HepG2 (cell line): Measurements from ENCODE around the gene OR2AG1. TPM values are rescaled to one million over a fixed set of nuclear protein-coding genes. Genes with fewer than 3 reads are reported as not detected.

Experiments
- ATAC-seq: fragments of 200-7000 bp; cut with Tn5 transposase; 3 replicates; pipeline ENCODE4 v1.9.1; 2020; ENCODE audit warnings: mild to moderate bottlenecking, moderate library complexity
- BruUV-seq: library from RNA; stranded (reverse); fragments of 400-500 nt; replicated peaks from 2 replicates; lab custom pipeline; 2021; lab: Mats Ljungman, UMichigan
- CTCF ChIA-PET: fragments of 300-600 bp; formaldehyde crosslinking; extraction: SDS; loops from one replicate; lab custom pipeline; 2021; ENCODE audit warnings: low total read pairs, inconsistent platforms, low intra/inter-chr PET ratio; lab: Yijun Ruan, JAX
- POLR2A ChIA-PET: fragments of 350-600 bp; sonication (Branson Sonifier 250); formaldehyde crosslinking; loops from one replicate; lab custom pipeline; 2020; ENCODE audit warnings: antibody characterized with exemption, inconsistent platforms; lab: Yijun Ruan, JAX
- DNase-seq: peaks from one replicate; pipeline ENCODE4 v3.0.0-alpha.2; 2015; ENCODE audit warnings: low spot score
- FAIRE-seq: peaks from 3 replicates; lab custom pipeline; 2011; peaks lifted over from hg19 to GRCh38; lab: Jason Lieb, UNC
- H2AFZ ChIP-seq: one replicate; pipeline ENCODE4 v1.6.1; 2011; ENCODE audit warnings: low read length, inconsistent platforms
- H3K27ac ChIP-seq: fragments of 300-600 bp; 3 replicates; pipeline ENCODE4 v1.8.0; 2011; ENCODE audit warnings: mixed run types, mild to moderate bottlenecking, mixed read lengths, low read length, inconsistent platforms; ENCODE audit not compliant: insufficient read depth; ENCODE audit errors: extremely low read length
- H3K27me3 ChIP-seq, 2 experiments: fragments of 200-600 bp in 1 of 2; 2 replicates in 1 of 2; 3 replicates in 1 of 2; pipeline versions ENCODE4 v1.6.0 to v1.8.0; 2011; ENCODE audit warnings: low read length in 2 of 2, mild to moderate bottlenecking in 2 of 2, moderate library complexity in 2 of 2, inconsistent platforms in 1 of 2; ENCODE audit not compliant: insufficient read depth in 2 of 2, control insufficient read depth in 1 of 2
- H3K36me3 ChIP-seq, 2 experiments: fragments of 200-600 bp in 1 of 2; replicated peaks in 1 of 2; 2 replicates in 1 of 2; 3 replicates in 1 of 2; pipeline versions ENCODE4 v1.5.1 to v1.8.0; 2011; ENCODE audit warnings: low read length in 2 of 2, inconsistent platforms in 1 of 2; ENCODE audit not compliant: insufficient read depth in 2 of 2, control insufficient read depth in 1 of 2
- H3K4me1 ChIP-seq: 2 replicates; pipeline ENCODE4 v1.5.1; 2012; ENCODE audit warnings: low read length, inconsistent platforms; ENCODE audit not compliant: insufficient read depth
- H3K4me2 ChIP-seq: 2 replicates; pipeline ENCODE4 v1.6.0; 2011; ENCODE audit warnings: low read depth, low read length, inconsistent platforms
- H3K4me3 ChIP-seq, 3 experiments: fragments of 200-600 bp in 1 of 3; sonication (generic), shearing (Covaris generic) in 1 of 3; replicated peaks in 1 of 3; 2 replicates each; pipeline ENCODE4 v1.5.1; 2011 to 2016; ENCODE audit warnings: low read length in 3 of 3, inconsistent platforms in 2 of 3, low read depth in 2 of 3, mild to moderate bottlenecking in 2 of 3, control low read depth in 1 of 3, mixed read lengths in 1 of 3; ENCODE audit not compliant: insufficient read depth in 1 of 3
- H3K79me2 ChIP-seq: one replicate; pipeline ENCODE4 v1.6.1; 2011; ENCODE audit warnings: low read length, inconsistent platforms; ENCODE audit not compliant: insufficient read depth
- H3K9ac ChIP-seq: 2 replicates; pipeline ENCODE4 v1.6.0; 2011; ENCODE audit warnings: mild to moderate bottlenecking, low read depth, low read length, inconsistent platforms; ENCODE audit not compliant: insufficient read depth
- H3K9me3 ChIP-seq: 2 replicates; pipeline ENCODE4 v1.5.1; 2012; ENCODE audit warnings: mild to moderate bottlenecking, low read length
- H4K20me1 ChIP-seq: 2 replicates; pipeline ENCODE4 v1.6.0; 2011; ENCODE audit warnings: inconsistent platforms, mild to moderate bottlenecking, low read length, moderate library complexity; ENCODE audit not compliant: insufficient read depth
- GABPA ChIP-seq, 2 experiments: IDR thresholded peaks; 2 replicates each; pipeline ENCODE4 v1.6.1; 2011 to 2016; ENCODE audit warnings: low read depth in 2 of 2, low read length in 1 of 2, missing biosample characterization in 1 of 2, missing genetic modification characterization in 1 of 2
- NR2F6 ChIP-seq, 2 experiments: IDR thresholded peaks; 2 replicates each; pipeline ENCODE4 v1.6.1; 2016; ENCODE audit warnings: antibody characterized with exemption in 1 of 2, mild to moderate bottlenecking in 1 of 2
- RBM22 ChIP-seq: fragments of 200-400 bp; formaldehyde crosslinking; optimal IDR thresholded peaks from 2 replicates; pipeline ENCODE3; 2017; ENCODE audit warnings: mild to moderate bottlenecking, low read length, moderate library complexity
- RFX5 ChIP-seq: IDR thresholded peaks from 2 replicates; pipeline ENCODE4 v1.6.1; 2011; ENCODE audit warnings: low read depth, low read length, improper control_type of control experiment
- SMC3 ChIP-seq: IDR thresholded peaks from 2 replicates; pipeline ENCODE4 v1.6.1; 2011; ENCODE audit warnings: low read length, improper control_type of control experiment
- ZNF24 ChIP-seq: fragments of 450-650 bp; IDR thresholded peaks from 2 replicates; pipeline ENCODE4 v1.6.1; 2017; ENCODE audit warnings: antibody characterized with exemption, mild to moderate bottlenecking
- WGBS: methylation state at CpG from one replicate; pipeline ENCODE4 v1.1.6; 2017; ENCODE audit warnings: low lambda C conversion rate; 5-methylcytosine and 5-hydroxymethylcytosine counted together
- in situ Hi-C: cut with HindIII; loops from 2 replicates; pipeline ENCODE4 v1.10.0; 2017; ENCODE audit warnings: low pct_unique_long_range_greater_than_20kb; ENCODE audit not compliant: extremely low pct_ligation_motif_present
- intact Hi-C: fragments of 100-400 bp; cut with micrococcal nuclease; formaldehyde crosslinking; loops from one replicate; pipeline ENCODE4 v1.10.0; 2022; ENCODE audit not compliant: unreplicated experiment
- polyA plus RNA-seq, 8 experiments: library from polyadenylated mRNA; depleted of rRNA in 3 of 8; stranded (reverse) in 7 of 8; unstranded in 1 of 8; fragments of >200 nt; fragmentation: Illumina TruSeq in 4 of 8; extraction: Trizol in 4 of 8; gene quantifications; 2 replicates each; pipeline versions ENCODE4 v1.2.1 to v1.2.3, GENCODE V29; 2011 to 2016; ENCODE audit warnings: low read depth in 4 of 8, missing spikeins in 1 of 8, mixed read lengths in 1 of 8; ENCODE audit not compliant: insufficient read depth in 1 of 8
- total RNA-seq, 5 experiments: library from RNA; depleted of rRNA; stranded (reverse); fragments of >200 nt; fragmentation: Illumina TruSeq; extraction: Trizol; gene quantifications; 2 replicates each; pipeline ENCODE4 v1.2.3, GENCODE V29; 2016; ENCODE audit warnings: low read depth in 1 of 5
- TF ChIP-seq, protein P1 (sequence below): sonication (generic); formaldehyde crosslinking; conservative IDR thresholded peaks from 2 replicates; pipeline ENCODE4 v1.5.0; 2020; ENCODE audit warnings: missing genetic modification reagents
- TF ChIP-seq, protein P2 (sequence below), 2 experiments: IDR thresholded peaks; 2 replicates each; pipeline ENCODE4 v1.6.1; 2011 to 2012; ENCODE audit warnings: low read length in 2 of 2, borderline replicate concordance in 1 of 2, low read depth in 1 of 2, mild to moderate bottlenecking in 1 of 2, moderate library complexity in 1 of 2

Gene OR2AG1
- total and polyA plus RNA-seq, 2 of the 13 experiments (the other 11 are each of a cell fraction or from before 2014, with no cell fraction given), result not detected

DNA sequence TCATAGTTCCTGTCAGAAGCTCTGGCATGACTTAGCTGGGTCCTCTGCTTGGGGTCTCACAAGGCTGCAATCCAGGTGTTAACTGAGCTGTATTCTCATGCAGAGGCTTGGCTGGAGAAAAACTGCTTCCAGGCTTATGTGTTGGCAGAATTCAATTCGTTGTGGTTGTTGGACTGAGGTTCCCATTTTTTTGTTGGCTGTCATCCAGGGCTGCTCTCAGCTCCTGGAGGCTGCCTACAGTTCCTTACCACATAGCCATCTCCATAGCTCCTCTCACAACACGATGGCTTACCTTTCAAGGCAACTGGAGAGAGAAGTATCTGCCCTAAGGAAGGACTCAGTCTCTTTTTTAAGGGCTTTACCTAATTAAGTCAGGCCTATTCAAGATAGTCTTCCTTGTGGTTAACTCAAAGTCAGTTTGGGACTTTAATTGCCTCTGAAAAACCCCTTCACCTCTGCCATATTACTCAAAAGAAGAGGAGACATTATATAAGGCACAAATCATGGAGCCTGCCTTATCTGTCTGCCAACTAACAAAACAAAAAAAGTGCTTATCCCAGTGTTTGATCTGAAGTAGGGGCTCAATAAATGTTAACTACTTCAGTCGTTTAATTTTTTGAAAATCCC, 46.2 kb upstream of the OR2AG1 start:
- no peaks in the 10 kb centered on the region for H3K9me3 ChIP-seq
- ChIA-PET POLR2A (no interaction called here), CTCF (no interaction called here)
- in situ Hi-C loops, result no loop called here
- H3K4me1 ChIP-seq, result no peaks in the 10 kb centered on the region
- no TSS peak for BruUV-seq
- H2AFZ ChIP-seq, result no peak overlapping the region
- H3K27me3 ChIP-seq, result no peaks in the 10 kb centered on the region
- no peak overlapping the region for H3K9ac ChIP-seq
- H3K4me3 ChIP-seq, result no peak overlapping the region
- H3K79me2 ChIP-seq, result no peaks in the 10 kb centered on the region
- FAIRE-seq, result no peak
- TF ChIP-seq, protein P1, sequence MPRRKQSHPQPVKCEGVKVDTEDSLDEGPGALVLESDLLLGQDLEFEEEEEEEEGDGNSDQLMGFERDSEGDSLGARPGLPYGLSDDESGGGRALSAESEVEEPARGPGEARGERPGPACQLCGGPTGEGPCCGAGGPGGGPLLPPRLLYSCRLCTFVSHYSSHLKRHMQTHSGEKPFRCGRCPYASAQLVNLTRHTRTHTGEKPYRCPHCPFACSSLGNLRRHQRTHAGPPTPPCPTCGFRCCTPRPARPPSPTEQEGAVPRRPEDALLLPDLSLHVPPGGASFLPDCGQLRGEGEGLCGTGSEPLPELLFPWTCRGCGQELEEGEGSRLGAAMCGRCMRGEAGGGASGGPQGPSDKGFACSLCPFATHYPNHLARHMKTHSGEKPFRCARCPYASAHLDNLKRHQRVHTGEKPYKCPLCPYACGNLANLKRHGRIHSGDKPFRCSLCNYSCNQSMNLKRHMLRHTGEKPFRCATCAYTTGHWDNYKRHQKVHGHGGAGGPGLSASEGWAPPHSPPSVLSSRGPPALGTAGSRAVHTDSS (CRISPR knock-in tag), result no peak
- TF ChIP-seq, protein P2, sequence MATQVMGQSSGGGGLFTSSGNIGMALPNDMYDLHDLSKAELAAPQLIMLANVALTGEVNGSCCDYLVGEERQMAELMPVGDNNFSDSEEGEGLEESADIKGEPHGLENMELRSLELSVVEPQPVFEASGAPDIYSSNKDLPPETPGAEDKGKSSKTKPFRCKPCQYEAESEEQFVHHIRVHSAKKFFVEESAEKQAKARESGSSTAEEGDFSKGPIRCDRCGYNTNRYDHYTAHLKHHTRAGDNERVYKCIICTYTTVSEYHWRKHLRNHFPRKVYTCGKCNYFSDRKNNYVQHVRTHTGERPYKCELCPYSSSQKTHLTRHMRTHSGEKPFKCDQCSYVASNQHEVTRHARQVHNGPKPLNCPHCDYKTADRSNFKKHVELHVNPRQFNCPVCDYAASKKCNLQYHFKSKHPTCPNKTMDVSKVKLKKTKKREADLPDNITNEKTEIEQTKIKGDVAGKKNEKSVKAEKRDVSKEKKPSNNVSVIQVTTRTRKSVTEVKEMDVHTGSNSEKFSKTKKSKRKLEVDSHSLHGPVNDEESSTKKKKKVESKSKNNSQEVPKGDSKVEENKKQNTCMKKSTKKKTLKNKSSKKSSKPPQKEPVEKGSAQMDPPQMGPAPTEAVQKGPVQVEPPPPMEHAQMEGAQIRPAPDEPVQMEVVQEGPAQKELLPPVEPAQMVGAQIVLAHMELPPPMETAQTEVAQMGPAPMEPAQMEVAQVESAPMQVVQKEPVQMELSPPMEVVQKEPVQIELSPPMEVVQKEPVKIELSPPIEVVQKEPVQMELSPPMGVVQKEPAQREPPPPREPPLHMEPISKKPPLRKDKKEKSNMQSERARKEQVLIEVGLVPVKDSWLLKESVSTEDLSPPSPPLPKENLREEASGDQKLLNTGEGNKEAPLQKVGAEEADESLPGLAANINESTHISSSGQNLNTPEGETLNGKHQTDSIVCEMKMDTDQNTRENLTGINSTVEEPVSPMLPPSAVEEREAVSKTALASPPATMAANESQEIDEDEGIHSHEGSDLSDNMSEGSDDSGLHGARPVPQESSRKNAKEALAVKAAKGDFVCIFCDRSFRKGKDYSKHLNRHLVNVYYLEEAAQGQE (IDR thresholded peaks at IDR 0.05; ENCODE audit: borderline replicate concordance in 1 of 2, low read depth in 1 of 2, low read length in 2 of 2), result no peak
- no peak for TF ChIP-seq RFX5
- TF ChIP-seq ZNF24, result no peak
- TF ChIP-seq NR2F6 (IDR thresholded peaks at IDR 0.05), result no peak
- no peak for TF ChIP-seq NR2F6 (CRISPR knock-in tag; IDR thresholded peaks at IDR 0.05)
- TF ChIP-seq GABPA (IDR thresholded peaks at IDR 0.05; ENCODE audit: low read depth, low read length), result no peak
- no peak for TF ChIP-seq GABPA (CRISPR knock-in tag; IDR thresholded peaks at IDR 0.05; ENCODE audit: low read depth)
- no peak for TF ChIP-seq RBM22
- TF ChIP-seq SMC3, result no peak
- intact Hi-C loops, result no loop called here
- no peak for ATAC-seq
- WGBS, result 0% methylated on average over 2 of the region's 3 CpGs
- no peaks in the 10 kb centered on the region for H4K20me1 ChIP-seq
- no peak overlapping the region for H3K4me2 ChIP-seq
- H3K27ac ChIP-seq, result no peak overlapping the region
- no peak for DNase-seq
- no peaks in the 10 kb centered on the region for H3K36me3 ChIP-seq
